ENCODE results near the gene TMEM174.

Gene TMEM174

GRCh38 chr5:73154208-73155006 is 18.6 kb upstream of the TMEM174 start:
- DNase-seq: no peak

DNA sequence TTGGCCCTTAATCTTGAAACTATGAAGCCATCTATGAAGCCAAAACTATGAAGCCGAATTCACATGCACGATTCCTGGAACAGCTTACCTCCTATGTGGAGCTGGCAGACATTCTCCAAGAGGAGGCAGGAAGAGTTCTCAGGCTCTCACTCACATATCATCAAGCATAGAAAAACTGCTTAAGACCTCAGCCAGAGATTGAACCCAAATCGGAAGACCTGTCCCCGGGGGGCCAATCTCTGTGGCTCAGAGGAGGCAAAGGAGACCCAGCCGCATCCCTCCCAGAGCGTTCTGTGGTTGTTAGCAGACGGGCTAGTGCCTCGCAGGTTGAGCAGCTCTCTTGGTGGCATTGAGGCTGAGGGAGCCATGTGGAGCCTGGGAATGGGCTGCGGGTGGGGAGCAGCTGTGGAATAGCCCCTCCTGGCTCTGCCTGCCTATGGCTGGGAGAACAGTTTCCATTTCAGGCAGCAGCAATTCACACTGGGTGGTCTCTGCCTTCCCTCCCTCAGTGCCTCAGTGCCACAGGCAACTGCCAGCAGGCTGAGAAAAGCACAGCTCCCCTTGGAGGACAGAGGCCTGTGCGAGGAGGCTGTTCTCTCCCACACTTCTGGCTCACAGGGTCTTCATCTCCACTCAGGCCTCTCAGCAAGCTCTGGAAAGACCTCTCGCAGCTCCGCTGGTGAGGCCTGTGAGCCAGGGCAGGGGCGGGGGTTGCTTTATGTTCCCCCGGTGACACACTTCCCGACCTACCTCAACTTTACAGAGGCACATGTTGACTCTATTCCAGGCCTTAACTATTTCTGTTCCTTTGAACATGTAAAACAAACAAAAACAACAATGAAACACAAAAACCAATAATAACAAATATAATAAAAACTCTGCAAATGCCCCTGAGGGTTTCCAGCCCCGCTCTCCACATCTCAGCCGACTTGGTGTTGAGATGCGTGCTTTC is 17.4 kb upstream of the TMEM174 start:
- no peak for DNase-seq

GRCh38 chr5:73157414-73158303 is 15.3 kb upstream of the TMEM174 start:
- no peak for DNase-seq

DNA sequence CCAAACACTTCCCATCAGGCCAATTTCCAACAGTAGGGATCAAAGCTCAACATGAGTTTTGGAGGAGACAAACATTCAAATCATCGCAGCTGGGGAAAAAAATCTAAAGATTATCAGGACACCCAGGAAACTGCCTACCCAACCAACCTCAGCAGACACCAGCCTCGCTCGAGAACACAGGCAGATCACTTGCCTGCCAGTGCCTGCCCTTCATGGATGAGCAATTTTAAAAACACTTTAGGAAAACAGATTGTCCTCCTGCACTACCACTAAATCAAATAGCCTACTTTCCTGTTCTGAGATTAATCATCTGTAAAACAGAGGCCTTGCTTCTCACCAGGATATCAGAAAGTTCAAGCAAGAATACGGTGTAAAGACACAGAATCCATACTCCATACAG is 14.7 kb upstream of the TMEM174 start:
- peak in 1 of 3 experiments; percentile 73 for DNase-seq

GRCh38 chr5:73160239-73160671 is 12.7 kb upstream of the TMEM174 start:
- DNase-seq: no peak

GRCh38 chr5:73170522-73170921 is 2.5 kb upstream of the TMEM174 start:
- DNase-seq: no peak

DNA sequence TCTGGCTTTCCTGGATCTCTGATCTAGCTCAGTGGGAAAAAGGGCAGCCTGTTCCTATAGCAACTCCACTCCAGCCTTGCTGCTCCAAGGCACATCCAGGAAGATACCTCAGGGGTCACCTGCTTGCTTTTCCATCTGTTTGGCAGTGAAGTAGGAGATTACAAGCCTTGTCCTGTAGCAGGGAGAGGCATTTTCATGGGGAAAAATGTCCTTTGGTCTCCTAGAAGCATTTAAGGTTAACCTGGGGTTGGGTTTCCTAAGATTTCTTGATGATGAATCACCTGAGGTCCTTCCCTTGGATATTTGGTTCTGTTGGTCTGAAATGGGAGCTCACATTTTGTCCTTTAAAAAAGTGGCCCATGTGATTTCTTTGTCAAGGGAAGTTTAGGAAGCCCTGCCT is 1.5 kb upstream of the TMEM174 start:
- peak in 1 of 3 experiments; percentile 1 for DNase-seq

DNA sequence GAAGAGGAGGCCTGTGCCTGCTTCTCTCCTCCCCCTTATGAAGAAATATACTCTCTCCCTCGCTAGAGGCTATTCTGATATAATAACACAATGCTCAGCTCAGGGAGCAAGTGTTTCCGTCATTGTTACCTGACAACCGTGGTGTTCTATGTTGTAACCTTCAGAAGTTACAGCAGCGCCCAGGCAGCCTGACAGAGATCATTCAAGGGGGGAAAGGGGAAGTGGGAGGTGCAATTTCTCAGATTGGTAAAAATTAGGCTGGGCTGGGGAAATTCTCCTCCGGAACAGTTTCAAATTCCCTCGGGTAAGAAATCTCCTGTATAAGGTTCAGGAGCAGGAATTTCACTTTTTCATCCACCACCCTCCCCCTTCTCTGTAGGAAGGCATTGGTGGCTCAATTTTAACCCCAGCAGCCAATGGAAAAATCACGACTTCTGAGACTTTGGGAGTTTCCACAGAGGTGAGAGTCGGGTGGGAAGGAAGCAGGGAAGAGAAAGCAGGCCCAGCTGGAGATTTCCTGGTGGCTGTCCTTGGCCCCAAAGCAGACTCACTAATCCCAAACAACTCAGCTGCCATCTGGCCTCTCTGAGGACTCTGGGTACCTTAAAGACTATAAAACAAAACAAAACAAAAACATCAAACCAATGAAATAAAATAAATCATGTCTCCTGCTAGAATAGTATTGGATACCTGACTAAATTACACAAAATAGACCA is 1.3 kb downstream of the TMEM174 start:
- DNase-seq: no peak

DNA sequence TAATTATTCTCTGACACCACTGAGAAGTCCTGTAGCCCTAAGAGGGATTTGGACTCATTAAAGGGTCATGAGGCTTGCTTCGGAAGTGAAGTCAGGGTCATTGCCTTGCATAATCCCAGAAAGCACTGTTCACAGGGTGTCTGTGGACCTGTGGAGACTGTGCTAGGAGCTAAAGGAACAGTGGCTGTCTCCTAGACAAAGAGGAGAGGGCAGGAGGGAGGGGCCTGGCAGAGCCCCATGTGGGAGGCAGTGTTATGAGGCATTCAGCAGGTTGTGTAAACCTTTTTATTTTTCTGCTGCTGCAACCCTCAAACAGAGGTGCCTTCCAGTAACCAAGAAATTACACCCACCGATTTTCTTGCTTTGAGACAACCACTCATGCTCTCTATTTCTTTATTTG is 3.3 kb downstream of the TMEM174 start:
- DNase-seq: no peak

DNA sequence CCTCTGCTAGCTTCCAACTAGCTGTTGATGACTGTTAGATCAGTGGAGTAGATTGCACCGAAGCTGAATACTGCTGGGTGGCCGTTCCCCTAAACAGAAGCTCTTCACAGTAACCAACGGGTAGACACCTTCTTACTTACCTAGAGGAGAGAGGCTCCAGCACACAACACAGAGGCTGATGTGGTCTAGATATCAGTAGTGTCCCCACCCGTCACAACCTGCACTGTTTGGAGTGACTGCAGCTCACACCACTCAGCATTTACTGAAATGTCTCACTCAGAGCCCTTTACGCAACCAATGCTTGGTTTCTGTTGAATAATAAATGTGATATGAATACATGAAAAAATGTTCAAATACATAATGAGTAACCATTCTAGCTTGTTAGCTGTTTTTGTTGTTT is 5.3 kb downstream of the TMEM174 start:
- DNase-seq: no peak

GRCh38 chr5:73179730-73180129 is 6.7 kb downstream of the TMEM174 start:
- DNase-seq: peak in 2 of 3 experiments; percentile 55 to 58

- DNase-seq: no peak
Observed at GRCh38 chr5:73180566-73180965, 7.6 kb downstream of the TMEM174 start.

DNA sequence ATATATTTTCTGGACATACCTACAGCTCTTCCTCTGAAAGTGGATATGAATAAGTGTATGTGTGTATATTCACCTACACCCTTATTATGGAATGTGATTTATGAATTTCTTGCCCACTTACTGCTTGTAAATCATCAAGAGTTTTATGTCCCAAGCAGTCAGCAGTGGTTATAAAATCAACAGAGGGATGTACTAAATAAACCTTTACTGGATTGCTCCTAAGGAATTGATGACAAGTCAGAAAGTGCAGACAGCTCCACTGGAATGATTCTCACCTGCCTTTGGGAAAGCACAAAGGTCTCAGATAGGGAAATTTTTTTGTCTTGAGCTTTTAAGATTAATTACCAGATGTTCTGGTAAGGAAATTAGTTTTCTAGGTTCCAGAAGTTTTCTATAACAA is 9.3 kb downstream of the TMEM174 start:
- peak in 1 of 3 experiments; percentile 34 for DNase-seq

DNA sequence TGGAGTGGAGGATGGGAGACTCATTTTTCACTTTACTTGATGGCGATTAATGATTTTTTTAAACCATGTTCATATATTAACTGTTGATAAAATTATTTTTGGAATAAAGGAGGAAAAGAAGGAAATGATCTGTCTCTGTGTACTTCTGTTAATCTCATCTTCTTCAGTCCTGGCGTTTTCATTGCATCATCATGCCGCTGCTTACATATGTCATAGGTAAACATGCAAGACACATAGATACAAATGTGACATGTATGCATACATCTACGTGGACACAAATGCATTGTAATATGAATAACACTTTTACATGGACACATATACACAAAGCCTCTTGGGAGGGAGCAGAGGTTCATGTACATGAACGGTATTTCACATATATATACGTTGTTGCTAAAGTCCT is 10.0 kb downstream of the TMEM174 start:
- DNase-seq: no peak

DNA sequence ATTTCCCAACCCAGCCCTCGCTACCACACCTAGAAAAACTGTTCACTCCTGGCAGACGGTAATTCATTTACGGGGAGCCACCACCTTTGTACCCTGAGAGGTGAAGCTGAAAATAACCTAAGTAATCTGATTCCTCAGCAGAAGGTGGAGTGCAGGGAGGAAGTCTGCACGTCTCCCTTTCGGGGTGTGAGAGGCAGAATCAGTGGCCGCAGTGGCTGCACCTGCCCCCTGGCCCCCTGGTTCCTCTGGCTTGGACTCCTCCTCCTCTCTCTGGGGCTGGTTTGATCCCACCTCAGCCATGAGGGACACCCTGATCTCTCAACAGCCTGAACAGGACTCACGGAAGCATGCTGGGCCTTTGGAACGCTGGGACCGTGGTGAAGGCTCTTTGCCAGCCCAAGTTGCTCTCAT is 10.5 kb downstream of the TMEM174 start:
- peak in 1 of 3 experiments; percentile 58 for DNase-seq

- DNase-seq: no peak
Observed at GRCh38 chr5:73186976-73187375, 14.0 kb downstream of the TMEM174 start.

DNA sequence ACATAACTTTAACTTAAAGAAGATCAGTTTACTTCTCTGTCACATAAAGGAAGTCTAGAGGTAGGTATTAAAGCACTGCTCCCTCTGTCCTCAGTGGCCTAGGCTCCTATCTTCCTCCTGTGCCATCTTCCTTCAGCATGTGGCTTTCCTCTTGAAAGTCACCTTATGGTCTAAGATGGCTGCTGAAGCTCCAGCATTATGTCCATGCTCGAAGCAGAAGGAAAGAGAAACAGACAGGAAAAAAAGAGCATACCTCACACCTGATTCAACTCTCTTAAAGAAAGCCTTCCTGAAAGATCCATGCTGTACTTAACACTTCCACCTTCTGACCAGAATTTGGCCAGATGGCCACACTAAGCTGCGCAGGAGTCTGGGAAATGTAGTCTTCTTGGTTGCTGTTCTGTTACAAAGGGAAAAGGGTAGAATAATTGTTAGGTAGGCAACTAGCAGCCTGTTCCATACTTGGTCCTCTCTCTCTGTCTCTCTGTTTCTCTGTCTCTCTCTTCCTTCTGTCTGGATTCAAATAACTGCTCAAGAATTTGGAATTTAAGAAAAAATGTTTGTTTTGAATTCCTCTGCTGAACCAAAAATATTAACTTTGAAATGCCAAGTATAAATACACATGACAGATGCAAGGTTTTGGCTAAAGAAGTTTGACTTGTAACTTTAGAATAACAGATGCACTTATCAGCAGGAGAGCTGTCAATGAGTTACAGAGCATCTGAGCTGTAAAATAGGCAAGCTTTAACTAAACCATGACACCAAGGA is 16.0 kb downstream of the TMEM174 start:
- peak in 1 of 3 experiments; percentile 2 for DNase-seq

- DNase-seq: peak in 1 of 3 experiments; percentile 37
Observed at GRCh38 chr5:73189871-73190376, 16.9 kb downstream of the TMEM174 start.

- DNase-seq: no peak
Observed at GRCh38 chr5:73192370-73192769, 19.4 kb downstream of the TMEM174 start.

- no peak for DNase-seq
Observed at GRCh38 chr5:73193592-73193991, 20.6 kb downstream of the TMEM174 start.

GRCh38 chr5:73196201-73196600 is 23.2 kb downstream of the TMEM174 start:
- no peak for DNase-seq

Data from NCI-H1417 (cell line).